ENCODE measurements around the gene YIPF4. TPM values are rescaled to one million over a fixed set of nuclear protein-coding genes. Genes with fewer than 3 reads are reported as not detected.
"Not testable (repeated sequence)": the region's sequence is repeated elsewhere in the genome, so short reads cannot be mapped to it uniquely, and the experiment has no call there.

YIPF4 gene
- total RNA-seq, 2 donors from 2014 or later: 24.9 to 25.8 TPM

GRCh38 chr2:32314886-32315285, 37.2 kb downstream of the YIPF4 start:
- Histone ChIP-seq H3K9ac (ENCODE audit: extremely low read depth, low read length, poor library complexity, severe bottlenecking) (no peak overlapping the region), H3K27ac (ENCODE audit: low read depth, low read length) (no peak overlapping the region), H3K4me3 (ENCODE audit: low read length) (no peak overlapping the region), H3K36me3 (ENCODE audit: control insufficient read depth, insufficient read depth, low read length) (no peaks in the 10 kb centered on the region), H3K4me1 (ENCODE audit: control insufficient read depth, insufficient read depth, low read length) (no peaks in the 10 kb centered on the region), H3K9me3 (ENCODE audit: control insufficient read depth, low read length) (no peaks in the 10 kb centered on the region), H3K27me3 (ENCODE audit: control insufficient read depth, insufficient read depth, low read length, poor library complexity, severe bottlenecking) (no peaks in the 10 kb centered on the region)
- TF ChIP-seq CTCF (conservative IDR thresholded peaks at IDR 0.05): no peak
- Mint-ChIP-seq H3K9me3 (no peaks in the 10 kb centered on the region), H3K4me3 (no peak overlapping the region), H3K36me3 (ENCODE audit: low read depth) (peaks cover 5% of the 10 kb centered on the region), H3K27me3 (ENCODE audit: insufficient read depth) (no peaks in the 10 kb centered on the region), H3K27ac (no peak overlapping the region), H3K4me1 (no peaks in the 10 kb centered on the region)
- WGBS, 2 experiments (ENCODE audit: insufficient coverage in 1 of 2, insufficient read length in 1 of 2): 95 to 100% methylated on average over 1 of the region's 1 CpG
- DNase-seq: no peak

- not testable (repeated sequence) for H3K4me1 Mint-ChIP-seq; H3K4me1 ChIP-seq (ENCODE audit: control insufficient read depth, insufficient read depth, low read length); H3K9me3 ChIP-seq (ENCODE audit: control insufficient read depth, low read length); H3K4me3 Mint-ChIP-seq; H3K27me3 Mint-ChIP-seq (ENCODE audit: insufficient read depth); DNase-seq; H3K27ac Mint-ChIP-seq; H3K36me3 ChIP-seq (ENCODE audit: control insufficient read depth, insufficient read depth, low read length); H3K36me3 Mint-ChIP-seq (ENCODE audit: low read depth); H3K27me3 ChIP-seq (ENCODE audit: control insufficient read depth, insufficient read depth, low read length, poor library complexity, severe bottlenecking); H3K4me3 ChIP-seq (ENCODE audit: low read length); H3K9me3 Mint-ChIP-seq; H3K9ac ChIP-seq (ENCODE audit: extremely low read depth, low read length, poor library complexity, severe bottlenecking); H3K27ac ChIP-seq (ENCODE audit: low read depth, low read length)
- WGBS, 2 experiments (ENCODE audit: insufficient coverage in 1 of 2, insufficient read length in 1 of 2): 83% methylated on average over 1 of the region's 1 CpG; no CpG with 5 or more reads in 1 of the 2 experiments
These were observed 51.0 kb downstream of the YIPF4 start for GRCh38 chr2:32328679-32329078.

GRCh38 chr2:32329180-32329980, 51.7 kb downstream of the YIPF4 start:
- H3K27me3 ChIP-seq (ENCODE audit: control insufficient read depth, insufficient read depth, low read length, poor library complexity, severe bottlenecking); H3K36me3 Mint-ChIP-seq (ENCODE audit: low read depth); H3K27me3 Mint-ChIP-seq (ENCODE audit: insufficient read depth); H3K27ac ChIP-seq (ENCODE audit: low read depth, low read length); H3K4me3 Mint-ChIP-seq; H3K4me3 ChIP-seq (ENCODE audit: low read length); H3K4me1 ChIP-seq (ENCODE audit: control insufficient read depth, insufficient read depth, low read length); H3K9me3 ChIP-seq (ENCODE audit: control insufficient read depth, low read length); H3K9me3 Mint-ChIP-seq; H3K27ac Mint-ChIP-seq; H3K9ac ChIP-seq (ENCODE audit: extremely low read depth, low read length, poor library complexity, severe bottlenecking); DNase-seq; H3K36me3 ChIP-seq (ENCODE audit: control insufficient read depth, insufficient read depth, low read length); H3K4me1 Mint-ChIP-seq: not testable (repeated sequence)
- WGBS, 2 experiments (ENCODE audit: insufficient coverage in 1 of 2, insufficient read length in 1 of 2): 90 to 97% methylated on average over 10 to 14 of the region's 14 CpGs

GRCh38 chr2:32330136-32330535, 52.4 kb downstream of the YIPF4 start:
- no peak overlapping the region for H3K4me3 ChIP-seq (ENCODE audit: low read length)
- TF ChIP-seq CTCF (conservative IDR thresholded peaks at IDR 0.05): no peak
- no peaks in the 10 kb centered on the region for H3K27me3 Mint-ChIP-seq (ENCODE audit: insufficient read depth)
- no peaks in the 10 kb centered on the region for H3K9me3 Mint-ChIP-seq
- 80 to 91% methylated on average over 2 of the region's 2 CpGs for WGBS, 2 experiments (ENCODE audit: insufficient coverage in 1 of 2, insufficient read length in 1 of 2)
- no peak overlapping the region for H3K4me3 Mint-ChIP-seq
- no peaks in the 10 kb centered on the region for H3K9me3 ChIP-seq (ENCODE audit: control insufficient read depth, low read length)
- no peaks in the 10 kb centered on the region for H3K27me3 ChIP-seq (ENCODE audit: control insufficient read depth, insufficient read depth, low read length, poor library complexity, severe bottlenecking)
- peak overlapping the region; percentile 22 for H3K27ac ChIP-seq (ENCODE audit: low read depth, low read length)
- DNase-seq: no peak
- no peaks in the 10 kb centered on the region for H3K4me1 ChIP-seq (ENCODE audit: control insufficient read depth, insufficient read depth, low read length)
- no peaks in the 10 kb centered on the region for H3K36me3 ChIP-seq (ENCODE audit: control insufficient read depth, insufficient read depth, low read length)
- no peak overlapping the region for H3K9ac ChIP-seq (ENCODE audit: extremely low read depth, low read length, poor library complexity, severe bottlenecking)
- H3K36me3 Mint-ChIP-seq (ENCODE audit: low read depth): no peaks in the 10 kb centered on the region
- peaks cover 4% of the 10 kb centered on the region for H3K4me1 Mint-ChIP-seq
- no peak overlapping the region for H3K27ac Mint-ChIP-seq
